Tibial artery (tissue), 4 donors: Measurements from ENCODE around the gene CCM2L.
"Not testable (repeated sequence)": the region's sequence is repeated elsewhere in the genome, so short reads cannot be mapped to it uniquely, and the experiment has no call there.

Experiments used
- DNase-seq, 2 donors: peaks; one replicate each; pipeline ENCODE4 v3.0.0-alpha.2; 2019
- H3K27ac ChIP-seq, 2 donors: fragments of 200-600 bp; sonication (generic) in 1 of 2; 1 replicate in 1 of 2; 2 replicates in 1 of 2; pipeline ENCODE4 v1.5.1; 2018 to 2019; ENCODE audit warnings: mild to moderate bottlenecking in 1 of 2
- H3K27me3 ChIP-seq, 2 donors: fragments of 200-600 bp; sonication (generic) in 1 of 2; one replicate each; pipeline versions ENCODE4 v1.5.1 to v1.6.0; 2016 to 2019
- H3K36me3 ChIP-seq, 3 donors: fragments of 200-600 bp; sonication (generic) in 2 of 3; one replicate each; pipeline ENCODE4 v1.5.1; 2016 to 2019; ENCODE audit warnings: mild to moderate bottlenecking in 2 of 3
- H3K4me1 ChIP-seq, 4 donors: fragments of 200-600 bp; sonication (generic) in 2 of 4; 1 replicate in 3 of 4; 2 replicates in 1 of 4; pipeline ENCODE4 v1.5.1; 2016 to 2019
- H3K4me3 ChIP-seq, 2 donors: fragments of 200-600 bp; sonication (generic) in 1 of 2; 1 replicate in 1 of 2; 2 replicates in 1 of 2; pipeline ENCODE4 v1.5.1; 2018 to 2019; ENCODE audit warnings: mild to moderate bottlenecking in 2 of 2
- H3K9me3 ChIP-seq, 3 donors: fragments of 200-600 bp; sonication (generic) in 1 of 3; one replicate each; pipeline ENCODE4 v1.5.1; 2016 to 2019
- intact Hi-C: fragments of 100-400 bp; cut with DNase I; formaldehyde crosslinking; loops from one replicate; pipeline ENCODE4 v1.15.0; 2023; ENCODE audit warnings: low total_unique reads
- TF ChIP-seq, protein P1 (sequence below), 2 experiments: fragments of 200-600 bp in 1 of 2; fragments of 450-650 bp in 1 of 2; IDR thresholded peaks; one replicate each; pipeline ENCODE4 v1.5.1; 2017 to 2019; ENCODE audit warnings: antibody characterized with exemption in 2 of 2, mild to moderate bottlenecking in 1 of 2, moderate library complexity in 1 of 2

The CCM2L gene

DNA sequence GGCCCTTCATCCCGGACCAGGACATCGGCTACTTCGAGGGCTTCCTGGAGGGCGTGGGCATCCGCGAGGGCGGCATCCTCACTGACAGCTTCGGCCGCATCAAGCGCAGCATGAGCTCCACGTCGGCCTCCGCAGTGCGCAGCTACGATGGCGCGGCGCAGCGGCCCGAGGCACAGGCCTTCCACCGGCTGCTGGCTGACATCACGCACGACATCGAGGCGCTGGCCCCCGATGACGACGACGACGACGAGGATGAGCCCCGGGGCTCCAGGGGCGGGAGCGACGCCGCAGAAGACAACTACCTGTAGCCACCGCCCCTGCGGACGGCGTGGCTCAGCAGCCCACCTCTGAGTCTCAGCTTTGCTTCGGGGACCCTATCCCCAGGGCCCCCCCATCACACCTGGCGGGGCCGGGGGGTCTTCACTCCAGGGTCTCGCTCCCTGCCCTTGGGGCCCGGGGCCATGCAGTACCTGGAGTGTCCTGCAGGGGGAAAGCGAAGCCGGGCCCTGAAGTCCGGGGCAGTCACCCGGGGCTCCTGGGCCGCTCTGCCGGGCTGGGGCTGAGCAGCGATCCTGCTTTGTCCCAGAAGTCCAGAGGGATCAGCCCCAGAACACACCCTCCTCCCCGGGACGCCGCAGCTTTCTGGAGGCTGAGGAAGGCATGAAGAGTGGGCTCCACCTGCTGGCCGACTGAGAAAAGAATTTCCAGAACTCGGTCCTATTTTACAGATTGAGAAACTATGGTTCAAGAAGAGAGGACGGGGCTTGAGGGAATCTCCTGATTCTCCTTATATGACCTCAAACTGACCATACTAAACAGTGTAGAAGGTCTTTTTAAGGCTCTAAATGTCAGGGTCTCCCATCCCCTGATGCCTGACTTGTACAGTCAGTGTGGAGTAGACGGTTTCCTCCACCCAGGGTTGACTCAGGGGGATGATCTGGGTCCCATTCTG is 21.0 kb downstream of the CCM2L start:
- Histone ChIP-seq H3K27ac (no peak overlapping the region), H3K27me3 (peaks cover 0 to 40% of the 10 kb centered on the region in 2 donors), H3K9me3 (no peaks in the 10 kb centered on the region), H3K4me3 (peak overlapping the region in 1 of 2 donors; percentile 38), H3K36me3 (no peaks in the 10 kb centered on the region), H3K4me1 (peaks cover 0 to 11% (median 7%) of the 10 kb centered on the region in 4 donors)
- peak; percentile 74 to 84 for DNase-seq
- intact Hi-C loops, result loop anchor here (5.0 kb wide), 2 partner anchors 79 to 209 kb away; partner anchors contain the start of gene PDRG1
- TF ChIP-seq, protein P1, sequence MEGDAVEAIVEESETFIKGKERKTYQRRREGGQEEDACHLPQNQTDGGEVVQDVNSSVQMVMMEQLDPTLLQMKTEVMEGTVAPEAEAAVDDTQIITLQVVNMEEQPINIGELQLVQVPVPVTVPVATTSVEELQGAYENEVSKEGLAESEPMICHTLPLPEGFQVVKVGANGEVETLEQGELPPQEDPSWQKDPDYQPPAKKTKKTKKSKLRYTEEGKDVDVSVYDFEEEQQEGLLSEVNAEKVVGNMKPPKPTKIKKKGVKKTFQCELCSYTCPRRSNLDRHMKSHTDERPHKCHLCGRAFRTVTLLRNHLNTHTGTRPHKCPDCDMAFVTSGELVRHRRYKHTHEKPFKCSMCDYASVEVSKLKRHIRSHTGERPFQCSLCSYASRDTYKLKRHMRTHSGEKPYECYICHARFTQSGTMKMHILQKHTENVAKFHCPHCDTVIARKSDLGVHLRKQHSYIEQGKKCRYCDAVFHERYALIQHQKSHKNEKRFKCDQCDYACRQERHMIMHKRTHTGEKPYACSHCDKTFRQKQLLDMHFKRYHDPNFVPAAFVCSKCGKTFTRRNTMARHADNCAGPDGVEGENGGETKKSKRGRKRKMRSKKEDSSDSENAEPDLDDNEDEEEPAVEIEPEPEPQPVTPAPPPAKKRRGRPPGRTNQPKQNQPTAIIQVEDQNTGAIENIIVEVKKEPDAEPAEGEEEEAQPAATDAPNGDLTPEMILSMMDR (IDR thresholded peaks at IDR 0.05), result peak; percentile 71 to 85

DNA sequence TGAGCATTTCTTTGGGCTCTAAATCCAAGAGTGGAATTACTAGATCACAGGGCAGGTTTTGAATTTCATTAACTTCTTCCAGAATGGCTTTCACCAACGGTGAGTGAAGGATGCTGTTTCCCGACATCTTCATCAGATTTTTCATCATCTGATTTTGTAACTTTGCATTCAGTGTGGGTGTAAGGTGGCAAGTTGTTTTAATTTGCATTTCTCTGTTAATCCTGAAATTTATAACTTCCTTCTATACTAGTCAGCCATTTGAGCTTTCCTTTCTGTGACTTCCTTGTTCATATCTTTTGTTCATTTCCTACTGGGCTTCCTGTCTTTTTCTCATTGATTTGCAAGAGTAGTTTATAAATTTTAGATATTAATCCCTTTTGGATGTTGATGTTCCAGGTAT is 23.1 kb downstream of the CCM2L start:
- no peak for DNase-seq
- H3K4me3 ChIP-seq, result no peak overlapping the region
- H3K27ac ChIP-seq, result no peak overlapping the region
- peaks cover 0 to 44% of the 10 kb centered on the region in 2 donors for H3K27me3 ChIP-seq
- H3K9me3 ChIP-seq, result no peaks in the 10 kb centered on the region
- intact Hi-C loops, result loop anchor here (5.0 kb wide), 2 partner anchors 81 to 211 kb away; partner anchors contain the start of gene PDRG1
- TF ChIP-seq, protein P1 (IDR thresholded peaks at IDR 0.05), result no peak
- H3K36me3 ChIP-seq, result no peaks in the 10 kb centered on the region
- H3K4me1 ChIP-seq, result peaks cover 0 to 11% (median 7%) of the 10 kb centered on the region in 4 donors

DNA sequence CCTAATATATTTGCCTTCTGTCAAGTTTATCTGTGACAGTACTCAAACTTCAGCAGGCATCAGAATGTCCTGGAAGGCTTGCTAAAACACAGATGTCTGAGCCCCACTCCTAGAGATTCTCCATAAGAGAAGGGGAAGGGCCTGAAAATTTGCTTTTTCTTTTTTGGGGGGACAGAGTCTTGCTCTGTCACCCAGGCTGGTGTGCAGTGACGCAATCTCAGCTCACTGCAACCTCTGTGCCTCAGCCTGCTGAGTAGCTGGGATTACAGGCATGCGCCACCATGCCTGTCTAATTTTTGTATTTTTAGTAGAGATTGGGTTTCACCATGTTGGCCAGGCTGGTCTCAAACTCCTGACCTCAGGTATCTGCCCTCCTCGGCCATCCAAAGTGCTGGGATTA is 23.5 kb downstream of the CCM2L start:
- H3K27ac ChIP-seq, H3K4me3 ChIP-seq, H3K36me3 ChIP-seq, H3K9me3 ChIP-seq, DNase-seq: not testable (repeated sequence)
- peaks cover 0 to 11% (median 7%) of the 10 kb centered on the region in 4 donors for H3K4me1 ChIP-seq
- intact Hi-C loops, result loop anchor here (5.0 kb wide), 2 partner anchors 81 to 211 kb away; partner anchors contain the start of gene PDRG1
- H3K27me3 ChIP-seq, result peaks cover 0 to 46% of the 10 kb centered on the region in 2 donors

DNA sequence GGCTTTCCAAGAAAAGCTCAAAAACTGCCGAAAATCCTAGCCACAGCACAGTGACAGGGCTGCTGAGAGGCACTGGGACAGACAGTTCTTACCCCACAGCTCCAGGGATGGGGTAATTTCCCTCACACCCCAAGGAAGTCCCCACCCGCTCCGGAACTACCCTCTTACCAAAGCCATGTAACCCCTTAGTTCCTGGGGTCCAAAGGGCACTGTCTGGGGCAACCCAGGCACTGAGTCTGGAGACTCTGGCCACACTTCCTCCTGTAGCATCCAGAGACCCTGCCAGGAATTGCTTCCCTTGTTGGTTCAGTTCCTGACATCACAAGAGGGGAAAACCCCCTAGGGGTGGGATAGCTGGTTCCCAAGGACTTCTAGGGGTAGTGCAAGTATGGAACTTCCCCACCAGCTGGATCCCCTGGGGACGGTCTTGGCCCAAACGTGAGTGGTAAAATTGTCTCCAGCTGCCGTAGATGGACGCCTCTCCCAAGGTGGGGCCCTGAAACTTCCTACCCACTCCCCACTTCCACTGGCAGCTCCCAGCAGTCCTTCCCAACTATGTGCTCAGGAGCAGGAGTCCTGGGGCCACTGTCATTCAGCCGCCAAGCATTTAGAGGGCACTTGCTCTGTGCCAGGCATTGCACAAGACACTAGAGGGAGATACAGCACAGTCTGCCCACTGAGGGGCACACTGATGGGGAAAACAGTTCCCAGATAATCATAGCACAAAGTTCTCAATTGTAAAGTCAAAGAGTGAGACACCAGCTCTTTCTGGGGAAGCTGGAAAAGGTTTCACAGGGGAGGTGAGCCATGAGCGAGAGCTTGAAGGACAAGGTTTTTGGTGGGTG is 24.6 kb downstream of the CCM2L start:
- Histone ChIP-seq H3K4me1 (peaks cover 0 to 11% (median 7%) of the 10 kb centered on the region in 4 donors), H3K27me3 (peaks cover 0 to 54% of the 10 kb centered on the region in 2 donors), H3K9me3 (no peaks in the 10 kb centered on the region), H3K4me3 (no peak overlapping the region), H3K27ac (no peak overlapping the region), H3K36me3 (no peaks in the 10 kb centered on the region)
- TF ChIP-seq, protein P1 (IDR thresholded peaks at IDR 0.05), result no peak
- DNase-seq, result peak in 1 of 2 donors; percentile 28
- intact Hi-C loops, result loop anchor here (5.0 kb wide), 2 partner anchors 83 to 213 kb away; partner anchors contain the start of gene PDRG1

DNA sequence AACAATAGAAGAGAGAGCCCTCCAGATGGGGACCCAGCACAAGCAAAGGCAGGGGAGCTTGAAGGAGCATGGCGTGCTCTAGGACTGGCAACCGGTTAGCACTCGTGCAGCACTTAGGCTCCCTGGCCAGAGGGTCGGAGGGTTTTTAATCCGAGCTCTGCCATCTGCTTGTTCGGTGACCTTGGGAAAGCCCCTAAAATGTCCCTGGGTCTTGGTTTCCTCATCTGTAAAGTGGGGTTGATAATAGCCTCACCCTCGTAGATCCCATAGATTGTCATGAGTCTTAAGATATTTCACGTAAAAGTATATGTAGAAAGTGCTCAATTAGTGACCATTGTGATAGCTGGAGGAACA is 25.2 kb downstream of the CCM2L start:
- no peaks in the 10 kb centered on the region for H3K36me3 ChIP-seq
- no peak overlapping the region for H3K4me3 ChIP-seq
- H3K9me3 ChIP-seq, result no peaks in the 10 kb centered on the region
- peaks cover 0 to 11% (median 7%) of the 10 kb centered on the region in 4 donors for H3K4me1 ChIP-seq
- TF ChIP-seq, protein P1 (IDR thresholded peaks at IDR 0.05), result no peak
- DNase-seq, result no peak
- no peak overlapping the region for H3K27ac ChIP-seq
- peaks cover 0 to 59% of the 10 kb centered on the region in 2 donors for H3K27me3 ChIP-seq
- intact Hi-C loops, result no loop called here
